VCaP (cell line): Measurements from ENCODE around the gene MBD6.
A peak's percentile ranks its signal among the peaks of the same experiment; 100 is the strongest.

ENCODE experiments used
- H3K27ac ChIP-seq: fragments of 450-650 bp; 2 replicates; pipeline ENCODE4 v1.5.1; 2017
- TF ChIP-seq, protein P1 (sequence below): fragments of 450-650 bp; conservative IDR thresholded peaks from 2 replicates; pipeline ENCODE4 v1.5.1; 2017; ENCODE audit warnings: mild to moderate bottlenecking, moderate library complexity

MBD6 gene

DNA sequence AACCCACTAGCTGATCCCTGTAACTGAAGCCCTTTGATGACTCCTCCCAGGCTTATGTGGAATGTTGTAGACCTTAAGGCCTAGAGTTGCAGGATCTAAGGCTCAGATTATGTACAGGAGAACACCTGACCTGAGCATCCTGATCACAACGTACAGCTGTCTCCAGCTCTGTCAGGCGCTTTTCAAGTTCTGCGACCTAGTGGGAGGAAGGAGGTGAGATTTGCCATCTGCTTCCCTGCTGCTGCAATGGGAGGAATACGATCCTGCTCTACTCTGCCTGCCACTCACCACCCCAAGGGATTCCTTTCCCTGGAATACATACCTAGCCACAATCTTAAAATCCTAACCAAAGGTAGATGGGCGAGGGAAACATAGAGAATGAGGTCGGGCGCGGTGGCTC lies 10.5 kb downstream of the MBD6 start:
- TF ChIP-seq, protein P1, sequence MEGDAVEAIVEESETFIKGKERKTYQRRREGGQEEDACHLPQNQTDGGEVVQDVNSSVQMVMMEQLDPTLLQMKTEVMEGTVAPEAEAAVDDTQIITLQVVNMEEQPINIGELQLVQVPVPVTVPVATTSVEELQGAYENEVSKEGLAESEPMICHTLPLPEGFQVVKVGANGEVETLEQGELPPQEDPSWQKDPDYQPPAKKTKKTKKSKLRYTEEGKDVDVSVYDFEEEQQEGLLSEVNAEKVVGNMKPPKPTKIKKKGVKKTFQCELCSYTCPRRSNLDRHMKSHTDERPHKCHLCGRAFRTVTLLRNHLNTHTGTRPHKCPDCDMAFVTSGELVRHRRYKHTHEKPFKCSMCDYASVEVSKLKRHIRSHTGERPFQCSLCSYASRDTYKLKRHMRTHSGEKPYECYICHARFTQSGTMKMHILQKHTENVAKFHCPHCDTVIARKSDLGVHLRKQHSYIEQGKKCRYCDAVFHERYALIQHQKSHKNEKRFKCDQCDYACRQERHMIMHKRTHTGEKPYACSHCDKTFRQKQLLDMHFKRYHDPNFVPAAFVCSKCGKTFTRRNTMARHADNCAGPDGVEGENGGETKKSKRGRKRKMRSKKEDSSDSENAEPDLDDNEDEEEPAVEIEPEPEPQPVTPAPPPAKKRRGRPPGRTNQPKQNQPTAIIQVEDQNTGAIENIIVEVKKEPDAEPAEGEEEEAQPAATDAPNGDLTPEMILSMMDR: no peak
- no peak overlapping the region for H3K27ac ChIP-seq

DNA sequence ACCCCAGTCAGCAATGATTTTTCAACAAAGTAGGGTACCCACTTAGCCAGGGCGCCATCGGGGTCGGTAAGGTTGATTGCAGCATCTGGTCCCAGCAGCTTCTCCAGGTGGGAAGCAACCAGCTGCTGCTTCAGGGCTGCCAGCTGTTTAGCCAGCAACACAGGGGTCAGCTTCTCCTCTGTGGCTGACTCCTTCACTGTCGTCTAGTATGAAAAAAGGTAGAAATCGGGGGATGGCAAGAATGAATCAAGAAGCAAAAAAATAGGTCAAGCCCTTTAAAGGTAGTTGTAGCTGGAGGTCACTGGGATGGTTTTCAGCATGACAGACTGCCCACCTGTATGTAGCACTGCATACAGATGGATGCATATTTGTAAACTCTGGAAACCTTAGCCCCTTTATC lies 11.6 kb downstream of the MBD6 start:
- TF ChIP-seq, protein P1: no peak
- no peak overlapping the region for H3K27ac ChIP-seq

DNA sequence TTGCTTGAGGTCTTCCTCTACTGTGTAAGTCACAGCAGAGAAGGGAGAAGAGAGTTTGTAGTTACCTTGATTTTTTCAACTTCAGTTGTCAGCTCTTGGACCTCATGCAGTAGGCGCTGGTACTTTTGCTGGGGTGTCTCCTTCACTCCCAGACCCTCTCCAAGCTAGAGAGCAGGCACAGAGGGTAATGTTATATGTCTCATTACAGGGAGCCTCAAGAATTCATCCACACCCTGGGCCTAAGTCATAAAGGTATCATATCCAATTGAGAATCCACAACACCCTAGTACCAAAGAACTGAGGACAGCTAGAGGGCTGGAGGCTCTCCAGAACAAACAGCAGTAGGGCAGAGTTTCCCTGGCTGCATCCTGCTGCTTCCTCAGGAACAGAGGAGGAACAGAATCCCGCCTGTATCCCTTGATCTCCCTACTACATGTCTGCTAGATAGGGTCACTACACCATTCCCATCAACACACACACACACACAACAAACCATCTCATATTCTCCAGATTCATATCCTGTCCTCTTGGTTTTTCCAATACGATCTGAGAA lies 12.4 kb downstream of the MBD6 start:
- TF ChIP-seq, protein P1: no peak
- peak overlapping the region; percentile 79 for H3K27ac ChIP-seq

DNA sequence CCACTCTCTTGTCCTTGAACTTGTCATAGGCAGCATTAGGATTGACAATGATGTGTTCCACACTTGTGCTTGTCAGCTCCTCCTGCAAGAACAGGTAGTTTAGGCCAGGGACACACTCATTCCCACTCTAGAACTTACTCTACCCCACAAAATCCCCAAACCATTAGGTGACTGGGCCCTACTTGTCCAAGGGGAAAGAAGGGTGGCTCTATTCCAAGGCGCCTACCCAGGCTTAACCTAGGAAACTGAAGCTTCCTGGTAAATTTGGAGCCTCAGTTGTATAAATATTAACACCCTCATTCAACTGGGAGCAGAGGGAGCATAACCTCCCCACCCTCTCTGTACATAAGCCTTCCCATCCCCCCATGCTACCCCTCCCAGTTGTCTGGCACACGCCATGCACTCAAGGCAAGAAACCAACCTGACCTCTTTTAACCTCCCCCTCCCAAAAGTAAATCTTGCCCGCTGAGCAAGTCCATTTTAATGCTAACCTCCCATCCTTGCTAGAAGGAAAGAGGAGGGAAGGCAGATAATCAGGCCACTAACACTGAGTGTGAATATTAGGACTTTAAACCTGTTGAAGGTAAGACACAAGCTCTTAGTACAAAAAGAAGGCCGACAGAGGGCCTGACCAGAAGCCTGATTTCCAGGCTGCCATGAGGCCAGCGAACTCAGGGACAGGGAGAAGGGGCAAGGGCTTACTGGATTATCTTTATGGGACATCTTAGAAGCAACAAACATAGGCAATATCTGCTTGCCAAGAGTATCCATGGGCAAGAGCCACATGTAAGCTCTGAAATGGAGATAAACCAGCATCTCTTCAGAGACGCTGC lies 13.4 kb downstream of the MBD6 start:
- TF ChIP-seq, protein P1: no peak

DNA sequence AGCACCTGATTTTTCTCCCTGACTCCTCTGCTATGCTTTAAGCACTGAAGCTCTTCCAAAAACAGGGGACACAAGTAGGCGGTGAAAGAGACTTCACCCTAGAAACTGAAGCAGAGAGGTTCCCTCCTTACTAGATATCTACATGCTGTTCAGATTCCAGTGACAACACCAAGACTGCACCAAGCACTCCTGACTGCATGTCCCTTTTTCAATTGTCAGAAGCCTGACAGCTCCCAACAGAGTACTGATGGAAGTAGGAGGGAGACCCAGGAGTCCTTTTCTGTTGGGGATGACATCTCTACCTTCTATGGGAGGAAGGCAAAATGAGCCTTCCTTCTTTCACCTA lies 13.9 kb downstream of the MBD6 start:
- TF ChIP-seq, protein P1: no peak
- peak overlapping the region; percentile 79 for H3K27ac ChIP-seq

More for the DNA sequence above, 13.4 kb downstream of the MBD6 start:
- H3K27ac ChIP-seq: peak overlapping the region; percentile 79

DNA sequence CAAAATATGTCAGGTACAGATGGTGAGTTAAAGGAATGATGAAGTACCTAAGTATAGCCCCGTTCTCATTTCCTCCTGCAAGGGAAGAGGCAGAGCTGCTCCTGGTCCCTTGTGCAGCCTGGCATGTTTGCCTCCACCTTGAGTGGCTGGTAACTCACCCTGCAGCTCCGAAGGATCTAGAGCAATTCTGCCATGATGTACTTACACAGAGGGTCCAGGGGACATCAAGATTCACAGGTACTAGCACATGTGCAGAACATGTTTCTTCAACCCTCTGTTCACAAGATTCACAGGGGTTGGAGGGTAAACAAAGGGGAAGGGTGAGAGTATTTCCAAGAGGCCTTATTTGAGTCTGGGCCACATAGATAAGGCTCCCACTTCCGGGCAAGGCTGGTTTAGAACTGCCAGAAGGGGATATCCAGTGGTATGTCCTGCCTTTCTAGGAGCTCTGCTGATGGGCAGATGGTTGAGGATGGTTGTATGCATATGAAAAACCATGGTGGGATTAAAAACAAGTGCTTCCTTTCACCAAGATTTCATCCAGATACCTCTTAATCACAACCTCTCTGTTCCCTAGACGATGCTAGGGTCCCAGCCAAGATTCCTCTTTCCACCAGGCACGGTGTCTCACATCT lies 16.6 kb downstream of the MBD6 start:
- TF ChIP-seq, protein P1: no peak
- H3K27ac ChIP-seq: no peak overlapping the region

DNA sequence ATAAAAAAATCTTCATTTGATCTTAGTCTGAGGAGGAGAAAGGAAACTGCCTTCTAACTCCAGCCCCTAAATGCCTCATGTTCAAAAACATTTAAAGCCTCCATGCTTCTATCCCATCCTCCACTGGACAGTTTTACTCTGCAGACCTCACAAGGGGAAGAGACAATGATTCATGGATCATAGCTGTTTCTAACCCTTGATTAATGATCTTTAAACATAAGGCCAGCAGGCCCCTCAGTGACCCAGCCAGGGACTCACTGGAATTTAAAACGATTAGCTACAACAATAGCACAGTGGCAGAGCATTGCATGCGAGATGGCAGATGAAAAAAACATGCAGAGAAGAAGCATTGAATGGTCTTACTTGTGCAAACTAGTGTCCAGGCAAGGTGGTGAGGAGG lies 18.4 kb downstream of the MBD6 start:
- no peak overlapping the region for H3K27ac ChIP-seq

More for the DNA sequence above, 18.4 kb downstream of the MBD6 start:
- TF ChIP-seq, protein P1: no peak
